GM20000 (cell line): ENCODE measurements around the gene STAT5B.
"Not testable (repeated sequence)": the region's sequence is repeated elsewhere in the genome, so short reads cannot be mapped to it uniquely, and the experiment has no call there.

Experiments
- DNase-seq: peaks from one replicate; pipeline ENCODE4 v3.0.0; 2012; ENCODE audit warnings: low spot score
- TF ChIP-seq, protein P1 (sequence below): IDR thresholded peaks from 2 replicates; pipeline ENCODE4 v1.5.1; 2012; ENCODE audit warnings: mild to moderate bottlenecking, control low read depth; ENCODE audit errors: extremely low read depth, missing control alignments

The STAT5B gene

DNA sequence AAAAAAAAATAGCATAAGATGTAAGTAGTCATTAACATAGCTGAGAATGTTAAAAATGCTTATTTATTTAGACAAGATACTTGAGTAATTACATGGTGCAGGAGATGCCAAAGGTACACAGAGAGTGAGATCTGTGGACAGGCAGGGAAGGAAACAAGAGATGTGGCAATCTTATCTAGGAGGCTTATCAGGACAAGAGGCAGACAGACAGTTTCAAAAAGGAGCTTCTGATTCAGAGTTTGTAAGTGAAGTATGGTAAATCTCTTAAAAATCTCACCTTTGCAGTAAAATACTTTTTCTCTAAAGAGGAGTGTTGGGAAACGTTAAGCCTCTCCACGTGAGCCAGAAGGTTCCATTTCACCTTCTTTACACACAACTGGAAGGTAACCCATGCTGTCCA lies 62.0 kb downstream of the STAT5B start:
- TF ChIP-seq, protein P1, sequence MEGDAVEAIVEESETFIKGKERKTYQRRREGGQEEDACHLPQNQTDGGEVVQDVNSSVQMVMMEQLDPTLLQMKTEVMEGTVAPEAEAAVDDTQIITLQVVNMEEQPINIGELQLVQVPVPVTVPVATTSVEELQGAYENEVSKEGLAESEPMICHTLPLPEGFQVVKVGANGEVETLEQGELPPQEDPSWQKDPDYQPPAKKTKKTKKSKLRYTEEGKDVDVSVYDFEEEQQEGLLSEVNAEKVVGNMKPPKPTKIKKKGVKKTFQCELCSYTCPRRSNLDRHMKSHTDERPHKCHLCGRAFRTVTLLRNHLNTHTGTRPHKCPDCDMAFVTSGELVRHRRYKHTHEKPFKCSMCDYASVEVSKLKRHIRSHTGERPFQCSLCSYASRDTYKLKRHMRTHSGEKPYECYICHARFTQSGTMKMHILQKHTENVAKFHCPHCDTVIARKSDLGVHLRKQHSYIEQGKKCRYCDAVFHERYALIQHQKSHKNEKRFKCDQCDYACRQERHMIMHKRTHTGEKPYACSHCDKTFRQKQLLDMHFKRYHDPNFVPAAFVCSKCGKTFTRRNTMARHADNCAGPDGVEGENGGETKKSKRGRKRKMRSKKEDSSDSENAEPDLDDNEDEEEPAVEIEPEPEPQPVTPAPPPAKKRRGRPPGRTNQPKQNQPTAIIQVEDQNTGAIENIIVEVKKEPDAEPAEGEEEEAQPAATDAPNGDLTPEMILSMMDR, result no peak
- no peak for DNase-seq

DNA sequence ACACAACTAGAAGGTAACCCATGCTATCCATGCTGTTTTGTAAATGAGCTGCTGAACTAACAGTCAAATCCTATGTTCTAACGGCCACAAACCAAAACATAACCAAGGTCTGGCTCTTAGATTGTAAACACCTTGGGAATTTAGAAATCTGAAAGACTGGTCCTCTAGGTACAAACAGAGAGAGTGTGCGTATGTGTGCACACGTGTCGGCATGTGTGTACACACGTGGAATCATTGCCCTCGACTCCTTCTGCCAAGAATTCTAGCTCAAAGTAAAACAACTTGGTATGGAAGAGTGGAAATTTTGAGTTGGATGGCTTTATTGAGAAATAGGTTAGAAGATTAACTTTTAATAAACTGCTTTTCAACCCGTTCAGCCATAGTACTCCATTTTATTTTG lies 63.8 kb downstream of the STAT5B start:
- DNase-seq, result no peak
- TF ChIP-seq, protein P1, result no peak

DNA sequence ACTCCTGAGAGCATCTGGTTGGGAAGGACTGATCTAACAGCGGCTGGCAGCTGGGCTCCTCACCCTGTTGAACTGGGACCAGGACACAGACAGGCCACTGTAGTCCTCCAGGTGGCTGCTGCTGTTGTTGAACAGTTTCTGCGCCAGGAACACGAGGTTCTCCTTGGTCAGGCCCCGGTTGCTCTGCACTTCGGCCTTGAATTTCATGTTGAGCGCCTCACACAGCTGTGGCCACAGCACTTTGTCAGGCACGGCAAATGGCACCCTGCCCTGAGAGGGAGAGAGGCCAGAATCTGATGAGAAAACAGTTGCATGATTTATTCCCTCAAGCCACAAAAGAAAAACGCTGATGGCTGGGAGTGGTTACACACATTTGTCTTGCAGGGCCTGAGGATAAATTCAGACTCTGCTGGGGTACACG lies 64.3 kb downstream of the STAT5B start:
- DNase-seq, result not testable (repeated sequence)

DNA sequence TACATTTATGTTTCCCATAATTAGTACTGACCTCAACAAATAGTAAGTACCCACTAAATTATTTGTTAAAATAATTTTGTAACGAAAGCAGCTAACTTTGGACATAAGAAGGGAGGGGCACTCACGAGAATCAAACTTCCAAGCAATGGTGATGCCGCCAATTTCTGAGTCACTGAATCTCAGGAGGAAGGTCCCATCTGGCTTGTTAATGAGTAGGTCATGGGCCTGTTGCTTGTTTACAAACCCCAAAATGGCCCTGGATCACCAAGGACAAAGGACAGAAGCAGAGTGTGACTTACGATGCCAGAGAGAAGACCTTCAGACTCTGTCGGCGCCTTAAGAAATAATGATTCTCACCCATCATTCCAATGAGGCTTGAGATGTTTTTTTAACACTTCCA lies 66.1 kb downstream of the STAT5B start:
- TF ChIP-seq, protein P1, result no peak
- no peak for DNase-seq

DNA sequence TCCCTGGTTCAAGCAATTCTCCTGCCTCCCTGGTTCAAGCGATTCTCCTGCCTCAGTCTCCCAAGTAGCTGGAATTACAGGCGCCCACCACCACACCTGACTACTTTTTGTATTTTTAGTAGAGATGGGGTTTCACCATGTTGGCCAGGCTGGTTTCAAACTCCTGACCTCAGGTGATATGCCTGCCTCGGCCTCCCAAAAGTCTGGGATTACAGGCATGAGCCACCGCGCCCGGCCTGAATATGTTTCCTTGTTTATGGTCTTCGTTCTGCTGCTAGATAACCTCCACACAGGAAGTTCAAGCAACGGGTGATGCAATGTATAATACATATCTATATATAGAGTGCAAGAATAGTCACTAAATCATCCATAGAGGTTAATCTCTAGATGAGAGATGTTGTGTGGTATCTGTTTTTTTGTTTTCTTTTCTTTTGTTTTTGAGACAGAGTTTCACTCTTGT lies 70.0 kb downstream of the STAT5B start:
- DNase-seq, result not testable (repeated sequence)

DNA sequence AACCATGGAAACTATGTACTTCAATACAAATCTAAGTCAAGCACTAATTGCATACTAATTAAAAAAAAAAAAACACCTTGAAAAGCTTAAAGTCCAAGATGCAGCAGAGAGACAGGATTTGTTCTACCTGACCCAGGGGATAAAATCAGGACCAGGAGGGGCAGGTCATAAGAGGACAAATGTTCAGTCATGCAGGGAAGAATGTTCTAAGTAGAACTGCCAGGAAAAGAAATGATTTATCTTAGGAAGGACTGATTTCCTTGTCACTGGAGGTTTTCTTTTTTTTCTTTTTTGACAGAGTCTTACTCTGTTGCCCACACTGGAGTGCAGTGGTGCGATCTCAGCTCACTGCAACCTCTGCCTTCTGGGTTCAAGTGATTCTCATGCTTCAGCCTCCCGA lies 72.8 kb downstream of the STAT5B start:
- TF ChIP-seq, protein P1, result no peak

DNA sequence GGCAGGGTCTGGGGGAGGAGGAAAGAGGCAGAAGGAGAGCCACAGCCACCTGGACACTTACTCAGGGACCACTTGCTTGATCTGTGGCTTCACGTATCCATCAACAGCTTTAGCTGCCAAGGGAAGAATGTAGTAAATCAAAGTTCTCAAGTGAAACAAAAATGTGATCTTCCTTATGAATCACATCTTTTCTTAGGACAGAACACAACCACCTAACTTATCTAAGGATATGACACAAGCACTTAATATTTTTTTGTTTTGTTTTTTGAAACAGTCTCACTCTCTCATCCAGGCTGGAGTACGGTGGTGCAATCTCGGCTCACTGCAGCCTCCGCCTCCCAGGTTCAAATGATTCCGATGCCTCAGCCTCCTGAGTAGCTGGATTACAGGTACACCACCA lies 73.5 kb downstream of the STAT5B start:
- TF ChIP-seq, protein P1, result no peak
- DNase-seq, result no peak

More for the DNA sequence above, 72.8 kb downstream of the STAT5B start:
- DNase-seq, result no peak

DNA sequence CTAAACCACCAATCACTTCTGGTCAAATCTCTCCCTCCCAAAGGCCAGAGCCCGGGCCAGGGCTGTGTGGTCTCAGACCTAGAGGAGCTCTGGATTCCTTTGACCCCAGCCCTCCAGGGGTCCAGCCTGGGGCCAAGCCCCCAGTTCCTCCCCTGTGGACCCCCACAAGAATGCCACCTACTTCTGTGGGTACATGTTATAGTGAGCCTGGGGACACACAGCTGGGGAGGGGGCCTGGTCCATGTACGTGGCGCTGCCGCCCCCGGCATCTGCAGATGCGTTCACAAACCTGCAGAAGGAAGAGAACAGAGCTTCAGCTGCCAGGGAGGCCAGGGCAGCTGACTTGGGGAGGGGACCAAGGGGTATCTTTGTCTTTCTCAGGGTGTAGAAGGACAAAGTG lies 74.0 kb downstream of the STAT5B start:
- DNase-seq, result no peak
- TF ChIP-seq, protein P1, result no peak

DNA sequence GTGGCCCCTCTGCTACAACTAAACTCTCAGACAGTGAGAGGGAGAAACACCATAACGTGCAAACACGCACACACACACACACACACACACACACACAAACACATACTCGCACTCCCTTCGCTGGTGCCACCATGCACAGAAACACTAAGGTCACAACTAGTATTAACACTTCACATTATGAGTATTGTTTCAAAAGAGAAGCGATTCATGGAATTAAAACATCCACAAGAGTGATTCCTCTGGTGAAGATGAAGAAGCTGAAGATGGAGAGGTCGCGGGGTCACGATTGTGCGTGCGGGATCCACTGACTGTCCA lies 74.8 kb downstream of the STAT5B start:
- DNase-seq, result no peak
- TF ChIP-seq, protein P1, result no peak
